DOHH2 (cell line): ENCODE measurements around the gene NEU4.

Experiments
- CTCF ChIP-seq: fragments of 200-600 bp; sonication (generic); IDR thresholded peaks from one replicate; pipeline ENCODE4 v1.5.1; 2014; ENCODE audit warnings: antibody characterized with exemption, mild to moderate bottlenecking, low read depth, low read length; ENCODE audit not compliant: poor library complexity, severe bottlenecking
- EZH2phosphoT487 ChIP-seq: fragments of 200-600 bp; sonication (generic); IDR thresholded peaks from 2 replicates; pipeline ENCODE4 v1.6.1; 2017; ENCODE audit warnings: borderline replicate concordance, mild to moderate bottlenecking, antibody characterized with exemption, low read length, moderate library complexity, mixed read lengths

- TF ChIP-seq CTCF, result no peak
- TF ChIP-seq EZH2phosphoT487, result no peak
Measured at GRCh38 chr2:241851325-241852115, 42.5 kb downstream of the NEU4 start.
